Large intestine (tissue), 3 donors: ENCODE data around the gene PAX5. TPM values are rescaled to one million over a fixed set of nuclear protein-coding genes. Genes with fewer than 3 reads are reported as not detected.

Experiments
- DNase-seq, 2 donors: peaks; one replicate each; pipeline versions ENCODE4 v3.0.0 to v3.0.0-alpha.2; 2013
- H3K27ac ChIP-seq: one replicate; pipeline ENCODE4 v1.5.1; 2013; ENCODE audit warnings: low read length
- H3K27me3 ChIP-seq: 2 replicates; pipeline ENCODE4 v1.6.1; 2013; ENCODE audit warnings: low read length; ENCODE audit not compliant: control insufficient read depth, insufficient read depth
- H3K36me3 ChIP-seq: 2 replicates; pipeline ENCODE4 v1.6.1; 2013; ENCODE audit warnings: low read length; ENCODE audit not compliant: control insufficient read depth, insufficient read depth
- H3K4me1 ChIP-seq: one replicate; pipeline ENCODE4 v1.6.1; 2013; ENCODE audit warnings: low read length; ENCODE audit not compliant: control insufficient read depth, insufficient read depth
- H3K4me3 ChIP-seq: one replicate; pipeline ENCODE4 v1.5.1; 2013; ENCODE audit warnings: low read length
- H3K9me3 ChIP-seq: one replicate; pipeline ENCODE4 v1.6.1; 2013; ENCODE audit warnings: mild to moderate bottlenecking, low read depth, low read length, moderate library complexity; ENCODE audit not compliant: control insufficient read depth
- WGBS: methylation state at CpG from one replicate; pipeline ENCODE4 v1.1.5; 2013; ENCODE audit warnings: low lambda C conversion rate; ENCODE audit not compliant: insufficient coverage; 5-methylcytosine and 5-hydroxymethylcytosine counted together
- polyA plus RNA-seq: library from polyadenylated mRNA; unstranded; fragments of 120-200 nt; gene quantifications from one replicate; pipeline ENCODE4 v1.2.1, GENCODE V29; 2013

PAX5 gene
- polyA plus RNA-seq, 1 donor = 0.06 TPM

DNA sequence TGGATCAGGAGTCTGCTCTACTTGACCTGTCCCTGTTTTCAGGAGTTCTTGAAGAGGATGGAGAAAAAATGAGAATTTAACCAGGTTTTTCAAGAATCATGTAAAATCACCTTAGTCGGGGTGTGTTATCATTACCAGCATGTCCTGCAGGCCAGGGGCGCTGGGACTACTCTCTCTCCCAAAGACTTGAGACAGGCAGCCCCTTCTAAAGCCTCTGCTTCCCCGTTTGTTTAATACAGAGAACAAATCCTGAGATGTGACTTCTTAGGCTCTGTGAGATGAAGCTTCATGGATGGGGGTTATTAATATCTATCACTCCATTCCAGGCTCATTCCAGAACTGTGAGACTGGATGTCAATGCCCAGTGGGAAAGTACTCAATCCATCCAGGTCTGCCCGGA is 3.0 kb downstream of the PAX5 start:
- no peak for DNase-seq
- no peak overlapping the region for H3K27ac ChIP-seq
- H3K36me3 ChIP-seq = no peaks in the 10 kb centered on the region
- H3K27me3 ChIP-seq = peaks cover 100% of the 10 kb centered on the region
- WGBS = no CpG with 5 or more reads among the region's 4 CpGs
- H3K4me1 ChIP-seq = peaks cover 14% of the 10 kb centered on the region
- H3K4me3 ChIP-seq = no peak overlapping the region
- H3K9me3 ChIP-seq = peaks cover 29% of the 10 kb centered on the region

DNA sequence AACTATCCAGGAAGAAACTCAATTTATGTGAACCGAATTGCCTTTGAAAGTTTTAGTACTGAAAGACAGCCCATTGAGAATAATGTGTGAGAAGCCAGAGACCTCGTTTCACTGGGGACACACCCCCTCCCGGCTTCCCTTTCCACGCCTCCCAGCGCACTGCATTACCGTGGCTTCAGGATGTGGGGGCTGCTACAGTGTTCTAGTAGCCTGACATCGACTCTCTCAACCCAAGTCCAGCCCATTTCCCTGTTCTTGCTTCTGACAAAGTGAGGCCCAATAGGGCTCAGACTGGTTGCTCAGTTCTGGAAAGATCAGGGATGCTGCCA is 3.5 kb downstream of the PAX5 start:
- Histone ChIP-seq H3K9me3 (peaks cover 26% of the 10 kb centered on the region), H3K36me3 (no peaks in the 10 kb centered on the region), H3K27me3 (peaks cover 100% of the 10 kb centered on the region), H3K4me3 (no peak overlapping the region), H3K27ac (no peak overlapping the region), H3K4me1 (peaks cover 17% of the 10 kb centered on the region)
- no CpG with 5 or more reads among the region's 7 CpGs for WGBS
- DNase-seq = no peak

DNA sequence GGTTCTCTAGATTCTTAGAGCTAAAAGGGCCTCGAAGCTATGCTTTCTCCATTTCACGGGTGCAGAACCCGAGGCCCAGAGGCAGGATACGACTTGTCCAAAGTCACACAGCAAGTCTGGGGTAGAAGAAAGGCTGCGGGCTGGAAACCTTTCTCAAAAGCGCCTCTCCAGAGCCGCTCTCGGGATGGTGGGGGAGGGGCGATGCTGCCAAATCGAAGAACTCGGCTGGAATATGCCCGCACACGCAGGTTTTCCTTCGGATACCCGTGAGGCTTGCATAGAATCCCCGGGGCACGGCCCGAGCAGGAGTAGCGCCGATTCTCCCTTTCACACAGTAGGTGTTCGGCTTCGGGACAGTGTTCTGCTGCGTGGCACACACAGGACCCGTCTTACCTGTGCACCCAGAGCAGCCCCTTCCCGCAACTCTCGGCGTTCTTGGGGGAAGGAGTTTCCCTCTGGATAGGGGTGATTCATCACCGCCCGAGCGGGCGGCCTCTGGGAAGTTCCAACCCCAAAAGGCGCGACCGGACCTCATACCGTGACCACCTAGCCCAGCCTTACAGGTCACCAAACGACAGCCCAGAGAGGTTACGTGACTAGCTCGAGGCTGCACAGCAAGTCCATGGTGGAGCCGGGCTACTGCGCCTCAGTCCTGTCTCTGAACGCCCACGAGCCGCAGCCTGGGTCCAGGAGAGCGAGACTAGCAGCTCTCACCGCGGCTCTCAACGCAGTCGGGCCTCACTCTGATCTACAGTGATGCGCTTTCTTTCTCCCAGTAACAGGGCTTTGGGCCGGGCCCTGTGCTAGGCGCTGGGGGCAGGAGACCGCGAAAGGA is 4.1 kb downstream of the PAX5 start:
- Histone ChIP-seq H3K4me1 (peaks cover 20% of the 10 kb centered on the region), H3K27me3 (peaks cover 100% of the 10 kb centered on the region), H3K36me3 (no peaks in the 10 kb centered on the region), H3K27ac (no peak overlapping the region), H3K9me3 (peaks cover 26% of the 10 kb centered on the region), H3K4me3 (no peak overlapping the region)
- WGBS = no CpG with 5 or more reads among the region's 53 CpGs
- no peak for DNase-seq

DNA sequence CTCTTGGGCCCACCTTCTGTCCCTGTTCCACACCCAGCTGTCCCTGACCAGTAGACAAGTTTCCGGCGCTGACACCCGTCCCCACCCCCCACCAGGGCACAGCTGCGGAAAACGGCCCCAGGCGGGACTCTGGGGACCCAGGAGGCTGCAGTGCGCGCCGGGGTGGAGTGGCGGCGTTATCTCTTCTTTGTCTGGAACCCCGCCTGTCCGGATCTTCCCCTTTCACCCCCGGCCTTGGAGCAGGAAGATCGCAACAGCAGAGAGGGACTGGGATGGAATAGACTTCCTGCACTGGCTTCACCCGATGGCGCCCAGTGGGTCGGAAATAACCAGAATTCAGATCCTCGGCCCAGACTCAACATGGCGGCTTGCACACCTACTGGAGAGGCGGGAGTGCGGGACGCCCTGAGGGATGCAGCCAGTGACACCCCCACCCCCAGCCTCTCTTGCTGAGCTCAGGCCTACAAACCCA is 4.7 kb downstream of the PAX5 start:
- no peak for DNase-seq
- Histone ChIP-seq H3K4me1 (peaks cover 18% of the 10 kb centered on the region), H3K4me3 (no peak overlapping the region), H3K27ac (no peak overlapping the region), H3K36me3 (no peaks in the 10 kb centered on the region), H3K9me3 (peaks cover 26% of the 10 kb centered on the region), H3K27me3 (peaks cover 100% of the 10 kb centered on the region)
- no CpG with 5 or more reads among the region's 23 CpGs for WGBS

DNA sequence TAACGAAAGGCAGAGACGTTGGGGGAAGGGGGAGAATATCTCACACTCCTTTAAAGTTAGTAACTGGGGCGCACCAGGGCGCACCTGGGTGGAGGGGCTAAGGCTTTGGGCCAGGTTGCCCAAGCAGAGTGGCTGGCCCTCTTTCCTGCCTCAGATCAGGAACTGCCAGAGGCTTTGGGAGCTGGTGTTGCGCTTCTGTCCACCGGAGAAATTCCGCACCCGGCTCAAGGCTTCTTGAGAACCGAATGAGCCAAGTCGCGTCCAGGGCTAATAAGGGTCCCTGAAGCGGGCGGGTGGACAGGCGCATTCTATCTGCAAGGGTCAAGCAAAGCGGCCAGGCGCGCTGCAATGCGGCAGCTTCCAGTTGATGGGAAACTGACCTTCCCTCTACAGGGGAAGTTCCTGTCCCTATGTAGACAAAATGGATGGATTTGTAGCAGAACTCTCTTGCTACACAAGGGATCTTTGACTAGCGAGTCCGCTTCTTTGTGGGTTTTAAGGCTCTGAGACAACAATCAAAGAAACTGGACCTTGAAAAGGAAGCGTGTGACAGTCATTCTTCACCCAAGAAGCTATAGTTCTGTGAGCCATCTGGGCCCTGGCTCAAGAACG is 5.5 kb downstream of the PAX5 start:
- no peaks in the 10 kb centered on the region for H3K36me3 ChIP-seq
- no peak overlapping the region for H3K27ac ChIP-seq
- H3K4me1 ChIP-seq = peaks cover 17% of the 10 kb centered on the region
- no peak overlapping the region for H3K4me3 ChIP-seq
- H3K27me3 ChIP-seq = peaks cover 100% of the 10 kb centered on the region
- H3K9me3 ChIP-seq = peaks cover 26% of the 10 kb centered on the region
- DNase-seq = no peak
- WGBS = no CpG with 5 or more reads among the region's 22 CpGs

DNA sequence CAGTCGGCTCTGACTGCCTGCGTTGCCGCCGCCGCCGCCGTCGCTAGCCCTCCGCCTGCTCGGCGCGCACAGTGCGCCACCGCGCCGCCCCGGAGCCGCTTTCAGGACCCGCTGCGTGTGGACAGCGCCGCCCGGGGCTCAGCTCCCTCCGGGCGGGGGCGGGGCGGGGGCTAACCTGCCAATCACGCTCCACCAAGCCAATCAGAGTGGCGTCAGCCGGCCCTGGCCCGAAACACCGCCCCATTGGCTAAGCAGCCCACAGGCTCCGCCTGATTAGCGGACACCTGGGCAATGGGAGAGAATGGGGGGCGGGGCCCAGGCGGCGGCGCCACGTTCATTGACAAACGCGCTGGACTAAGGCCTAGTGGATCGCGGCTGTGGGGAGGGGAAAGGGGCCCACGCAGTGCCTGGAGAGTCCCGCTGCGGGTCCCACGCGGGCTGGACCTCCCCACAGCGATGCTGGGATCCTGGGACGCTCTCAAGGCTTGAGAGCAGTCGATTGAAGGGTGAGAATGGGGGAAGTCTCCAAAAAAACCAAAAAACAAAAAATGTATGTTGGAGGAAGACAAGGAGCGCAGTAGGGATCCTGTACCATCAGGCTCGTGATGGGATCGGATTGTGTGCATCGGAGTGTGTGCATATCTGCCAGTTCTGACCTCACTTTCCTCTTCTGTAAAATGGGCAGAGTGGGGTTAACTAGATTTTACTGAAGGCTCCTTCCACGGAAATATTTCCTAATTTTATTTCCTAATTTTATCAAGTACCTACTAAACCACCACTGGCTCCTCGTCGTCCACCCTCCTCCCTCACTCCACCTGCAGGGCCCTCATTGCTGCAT is 6.3 kb downstream of the PAX5 start:
- Histone ChIP-seq H3K36me3 (no peaks in the 10 kb centered on the region), H3K27me3 (peaks cover 100% of the 10 kb centered on the region), H3K9me3 (peaks cover 26% of the 10 kb centered on the region), H3K4me1 (peaks cover 17% of the 10 kb centered on the region), H3K27ac (no peak overlapping the region), H3K4me3 (peak overlapping the region; percentile 11)
- peak; percentile 91 to 95 for DNase-seq
- WGBS = 13% methylated on average over 4 of the region's 58 CpGs

DNA sequence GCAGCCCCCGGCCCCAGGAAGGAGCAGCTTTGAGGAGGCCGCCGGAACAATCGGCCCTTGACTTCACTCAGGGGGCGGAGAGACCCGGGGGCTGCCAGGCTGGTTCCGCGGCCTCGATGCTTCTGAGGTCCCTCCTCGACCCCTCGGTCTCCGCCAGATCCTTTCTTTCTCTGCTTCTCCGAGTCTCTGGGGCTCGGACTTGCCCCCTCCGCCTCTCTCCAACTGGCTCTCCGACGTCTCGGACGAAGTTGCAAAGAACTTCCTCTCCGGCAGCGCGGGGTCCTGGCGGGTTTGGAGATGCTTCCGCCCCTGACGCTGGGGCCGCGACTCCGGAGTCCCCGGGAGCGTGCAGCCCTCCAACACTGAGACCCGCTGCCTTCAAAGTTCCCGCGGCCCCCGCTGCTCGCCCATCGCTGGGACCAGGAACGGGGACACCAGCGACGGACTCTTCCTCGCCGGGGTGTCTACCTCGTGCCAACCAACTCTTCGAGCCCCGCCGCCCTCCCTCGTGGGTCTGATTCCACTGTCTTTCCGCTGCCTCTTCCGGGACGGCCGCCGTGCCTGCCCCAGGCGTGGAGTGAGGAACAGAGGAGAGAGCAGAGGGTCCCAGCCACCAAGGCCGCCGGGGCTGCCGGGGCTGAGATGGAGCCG is 7.0 kb downstream of the PAX5 start:
- Histone ChIP-seq H3K9me3 (peaks cover 26% of the 10 kb centered on the region), H3K27me3 (peaks cover 100% of the 10 kb centered on the region), H3K36me3 (no peaks in the 10 kb centered on the region), H3K4me1 (peaks cover 17% of the 10 kb centered on the region), H3K27ac (no peak overlapping the region), H3K4me3 (peak overlapping the region; percentile 11)
- DNase-seq = no peak
- no CpG with 5 or more reads among the region's 56 CpGs for WGBS

DNA sequence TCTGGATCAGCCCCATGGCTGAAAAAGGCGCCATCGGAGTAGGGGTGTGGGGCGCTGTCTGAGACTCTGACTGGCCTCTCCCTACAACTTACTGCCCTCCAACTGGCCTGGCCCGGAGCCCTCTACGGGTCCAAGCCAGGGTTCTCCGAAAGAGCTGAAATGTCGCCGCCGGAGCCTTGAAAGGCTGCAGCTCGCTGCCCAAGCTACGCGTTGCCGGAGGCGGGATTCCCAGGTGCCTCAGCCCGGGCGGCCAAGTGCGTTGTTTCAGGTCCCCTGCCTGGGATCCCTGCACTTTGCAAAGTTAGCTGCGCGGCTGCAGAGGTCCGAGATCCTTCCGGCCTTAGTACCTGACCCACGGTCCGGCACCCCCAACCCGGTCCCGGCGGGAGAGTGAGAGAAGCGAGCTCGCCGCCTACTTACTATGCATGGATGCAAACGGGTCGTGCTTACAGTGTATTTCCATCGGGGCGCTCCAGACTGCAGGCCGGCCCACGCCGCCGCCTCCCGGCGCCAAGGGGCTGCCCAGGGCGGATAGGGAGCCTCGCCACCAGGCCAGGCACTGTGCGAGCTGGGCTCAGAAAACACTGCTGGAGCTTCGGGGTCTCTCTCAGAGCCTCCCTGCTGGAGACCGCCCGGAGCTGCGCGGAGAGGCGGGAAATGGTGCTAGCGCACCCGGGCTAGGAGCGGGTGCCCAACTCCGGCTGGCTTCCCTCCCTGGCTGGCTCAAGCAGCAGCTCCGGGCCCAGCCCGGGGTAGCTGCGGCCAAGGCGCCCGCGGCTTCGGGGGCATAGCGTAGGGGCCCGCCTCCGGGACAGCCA is 7.7 kb downstream of the PAX5 start:
- H3K36me3 ChIP-seq = no peaks in the 10 kb centered on the region
- peaks cover 26% of the 10 kb centered on the region for H3K9me3 ChIP-seq
- DNase-seq = no peak
- no CpG with 5 or more reads among the region's 62 CpGs for WGBS
- H3K27me3 ChIP-seq = peaks cover 100% of the 10 kb centered on the region
- no peak overlapping the region for H3K4me3 ChIP-seq
- no peak overlapping the region for H3K27ac ChIP-seq
- H3K4me1 ChIP-seq = peaks cover 17% of the 10 kb centered on the region

DNA sequence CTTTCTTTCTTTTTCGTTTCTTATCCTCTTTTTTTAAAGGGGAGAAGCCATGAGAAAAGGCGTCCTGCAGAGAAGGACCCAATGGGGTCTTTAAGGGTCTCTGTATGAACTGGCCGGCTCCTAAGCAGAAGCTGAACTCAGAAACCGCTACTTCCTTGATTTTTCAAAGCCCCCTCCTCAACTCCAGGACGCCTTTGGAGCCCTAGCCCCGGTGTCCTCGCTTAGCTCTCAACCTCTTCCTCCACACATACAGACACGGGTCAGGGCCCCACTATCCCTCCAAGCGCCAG is 8.3 kb downstream of the PAX5 start:
- peaks cover 17% of the 10 kb centered on the region for H3K4me1 ChIP-seq
- H3K4me3 ChIP-seq = no peak overlapping the region
- H3K27ac ChIP-seq = no peak overlapping the region
- no peaks in the 10 kb centered on the region for H3K36me3 ChIP-seq
- H3K9me3 ChIP-seq = peaks cover 26% of the 10 kb centered on the region
- DNase-seq = no peak
- H3K27me3 ChIP-seq = peaks cover 97% of the 10 kb centered on the region
- WGBS = 0% methylated on average over 2 of the region's 9 CpGs
